Stimulated activated effector memory CD8-positive, alpha-beta T cell treated with anti-CD3 and anti-CD28 coated beads, Interleukin-12 subunit alpha, Interleukin-12 subunit beta, amount 100 ng/mL, for 72 hours (primary cell): Measurements from ENCODE around the gene C15orf39.
"Not testable (repeated sequence)": the region's sequence is repeated elsewhere in the genome, so short reads cannot be mapped to it uniquely, and the experiment has no call there.

Source experiments
- ATAC-seq: fragments of 150-1000 bp; cut with Tn5 transposase; 2 replicates; pipeline ENCODE4 v1.10.0; 2021
- DNase-seq, 2 donors: peaks; one replicate each; pipeline ENCODE4 v3.0.0; 2021 to 2022; ENCODE audit warnings: low spot score in 2 of 2
- H3K27ac Mint-ChIP-seq: one replicate; pipeline ENCODE4 v1.8.0; 2022; ENCODE audit warnings: mild to moderate bottlenecking, mixed read lengths
- H3K36me3 Mint-ChIP-seq: one replicate; pipeline ENCODE4 v1.8.0; 2022; ENCODE audit warnings: mild to moderate bottlenecking, mixed read lengths
- H3K4me1 Mint-ChIP-seq: one replicate; pipeline ENCODE4 v1.8.0; 2022; ENCODE audit warnings: mixed read lengths
- H3K4me3 Mint-ChIP-seq: one replicate; pipeline ENCODE4 v1.8.0; 2022; ENCODE audit warnings: mild to moderate bottlenecking, mixed read lengths
- H3K9me3 Mint-ChIP-seq: one replicate; pipeline ENCODE4 v1.8.0; 2022; ENCODE audit warnings: mixed read lengths

Gene C15orf39

DNA sequence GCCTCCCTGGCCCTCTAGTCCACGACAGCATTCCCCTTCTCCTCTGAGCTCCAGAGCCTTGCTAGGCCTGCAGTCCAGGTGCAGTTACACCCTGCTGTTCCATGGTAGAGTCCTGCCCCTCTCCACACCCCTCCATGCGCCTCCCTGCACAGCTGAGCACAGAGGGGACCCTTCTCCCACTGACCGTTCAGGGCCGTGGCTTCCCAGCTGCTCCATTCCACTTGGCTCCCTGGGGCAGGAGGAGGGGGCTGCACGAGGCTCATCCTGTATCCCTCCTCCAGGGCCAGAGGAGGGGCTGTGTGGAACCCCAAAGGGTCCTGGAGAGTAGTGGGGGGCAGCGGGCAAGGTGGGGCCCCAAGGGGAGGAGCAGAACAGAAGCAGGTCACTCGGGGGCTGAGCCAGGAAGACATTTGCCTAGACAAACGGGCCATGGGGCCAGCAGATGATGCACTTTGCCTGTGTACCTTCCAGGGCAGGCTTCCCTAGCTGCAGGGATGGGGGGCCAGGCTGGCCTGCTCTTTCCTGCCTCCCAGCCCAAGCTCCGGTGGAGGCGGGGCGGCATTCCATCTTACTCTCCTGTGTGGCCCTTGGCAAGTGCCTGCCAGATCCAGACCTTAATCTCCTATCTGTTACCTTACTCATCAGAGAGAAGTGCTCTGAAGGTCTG is 35.8 kb downstream of the C15orf39 start:
- no peak overlapping the region for H3K4me3 Mint-ChIP-seq
- no peak overlapping the region for H3K27ac Mint-ChIP-seq
- no peak for DNase-seq
- no peak for ATAC-seq
- no peaks in the 10 kb centered on the region for H3K9me3 Mint-ChIP-seq
- no peaks in the 10 kb centered on the region for H3K4me1 Mint-ChIP-seq
- no peaks in the 10 kb centered on the region for H3K36me3 Mint-ChIP-seq

DNA sequence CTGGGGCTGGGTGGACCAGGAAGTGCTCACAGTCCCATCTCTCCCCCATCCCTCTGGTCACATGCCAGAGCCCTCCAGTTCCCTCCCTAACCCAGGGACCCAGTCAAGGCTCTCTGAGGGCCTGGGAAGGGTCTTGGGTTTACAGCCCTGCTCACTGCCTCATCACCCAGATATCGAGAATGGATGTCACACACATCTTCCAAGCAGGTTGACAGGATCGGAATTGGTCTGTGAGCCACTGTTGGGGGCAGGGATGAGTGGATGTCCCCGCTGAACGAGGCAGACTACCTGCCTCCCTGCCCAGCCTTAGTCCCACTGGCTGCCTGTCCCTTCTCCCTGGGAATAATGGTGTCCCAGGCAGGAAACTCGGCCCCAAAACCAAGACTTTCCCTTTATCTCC is 36.5 kb downstream of the C15orf39 start:
- Mint-ChIP-seq H3K27ac (no peak overlapping the region), H3K4me3 (no peak overlapping the region), H3K4me1 (no peaks in the 10 kb centered on the region), H3K9me3 (no peaks in the 10 kb centered on the region), H3K36me3 (no peaks in the 10 kb centered on the region)
- ATAC-seq (no peak), DNase-seq (no peak)

DNA sequence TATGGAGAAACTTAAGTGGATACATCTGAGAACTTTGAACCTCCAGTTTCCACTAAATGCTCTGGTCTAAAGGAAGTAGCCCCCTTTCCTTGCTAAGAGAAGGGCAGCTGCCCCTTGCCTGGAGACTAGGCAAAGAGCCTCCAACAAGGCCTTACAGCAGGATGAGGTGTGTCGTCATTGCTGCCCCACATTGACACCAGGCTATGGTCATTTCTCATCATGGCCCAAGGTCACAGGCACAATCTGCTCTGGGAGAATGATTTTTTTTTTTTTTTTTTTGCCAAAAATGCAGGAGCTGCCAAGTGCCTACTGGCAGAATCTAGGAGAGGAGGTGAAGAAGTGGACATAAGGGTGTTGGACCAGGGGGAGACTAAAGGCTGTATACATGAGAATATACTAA is 44.1 kb downstream of the C15orf39 start:
- H3K36me3 Mint-ChIP-seq, DNase-seq, H3K4me3 Mint-ChIP-seq, ATAC-seq, H3K9me3 Mint-ChIP-seq, H3K4me1 Mint-ChIP-seq, H3K27ac Mint-ChIP-seq: not testable (repeated sequence)

DNA sequence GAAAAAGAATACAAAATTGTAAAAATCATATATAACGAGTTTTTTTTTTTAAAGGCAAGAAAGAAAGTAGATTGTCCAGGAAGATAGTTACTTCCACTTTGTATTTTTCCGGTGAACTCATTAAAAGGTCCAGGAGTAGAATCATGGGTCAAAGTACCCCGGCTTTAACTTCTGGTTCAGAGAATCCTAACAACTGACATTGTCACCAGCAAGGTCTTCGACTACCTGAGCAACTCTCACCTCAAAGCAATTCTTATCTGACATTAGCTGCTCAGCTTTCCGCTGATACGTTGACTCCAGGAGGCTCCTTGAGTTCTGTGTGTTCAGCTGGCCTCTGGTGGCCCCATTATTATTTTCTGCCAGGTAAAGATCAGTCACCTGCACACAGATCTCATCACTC is 47.3 kb downstream of the C15orf39 start:
- H3K4me3 Mint-ChIP-seq, H3K27ac Mint-ChIP-seq, H3K9me3 Mint-ChIP-seq, H3K4me1 Mint-ChIP-seq, ATAC-seq, H3K36me3 Mint-ChIP-seq, DNase-seq: not testable (repeated sequence)

DNA sequence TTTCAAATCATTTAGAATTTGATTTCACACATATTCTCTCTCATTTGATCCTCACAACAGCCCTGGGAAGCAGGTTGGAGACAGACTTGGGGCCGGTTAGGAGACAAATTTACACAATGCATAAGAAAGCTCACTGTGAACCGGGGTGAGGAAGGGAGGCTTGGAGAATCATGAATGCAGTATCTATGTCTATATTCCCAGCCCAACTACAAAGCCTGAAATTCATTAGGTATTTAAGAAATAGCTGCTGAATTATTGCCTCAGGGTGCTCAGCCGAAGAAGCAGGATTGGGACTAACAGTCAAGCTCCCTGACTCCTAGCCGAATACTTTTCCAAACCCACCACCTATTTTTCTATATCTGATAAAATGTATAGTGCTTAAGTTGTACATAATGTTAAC is 48.0 kb downstream of the C15orf39 start:
- no peaks in the 10 kb centered on the region for H3K9me3 Mint-ChIP-seq

DNA sequence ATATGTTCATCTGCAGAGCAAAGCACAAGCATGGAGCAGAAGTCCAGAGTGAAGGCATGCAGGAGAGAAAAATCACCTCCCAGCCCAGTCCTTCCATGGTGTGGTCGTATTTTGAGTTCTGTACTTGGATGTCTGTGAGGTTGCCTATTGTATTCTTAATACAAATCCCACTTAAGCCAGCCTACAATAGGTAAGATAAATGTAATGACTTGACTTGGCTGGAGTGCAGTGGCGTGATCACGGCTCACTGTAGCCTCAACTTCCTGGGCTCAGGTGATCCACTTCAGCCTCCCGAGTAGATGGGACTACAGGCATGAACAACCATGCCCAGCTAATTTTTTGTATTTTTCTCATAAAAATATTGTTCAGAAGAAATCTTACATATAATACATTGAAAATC is 49.7 kb downstream of the C15orf39 start:
- not testable (repeated sequence) for H3K4me1 Mint-ChIP-seq, H3K27ac Mint-ChIP-seq, H3K9me3 Mint-ChIP-seq, DNase-seq, ATAC-seq, H3K4me3 Mint-ChIP-seq, H3K36me3 Mint-ChIP-seq

More for the DNA sequence above, 48.0 kb downstream of the C15orf39 start:
- Mint-ChIP-seq H3K4me3 (no peak overlapping the region), H3K27ac (no peak overlapping the region), H3K4me1 (no peaks in the 10 kb centered on the region), H3K36me3 (no peaks in the 10 kb centered on the region)
- no peak for DNase-seq
- ATAC-seq, result no peak

DNA sequence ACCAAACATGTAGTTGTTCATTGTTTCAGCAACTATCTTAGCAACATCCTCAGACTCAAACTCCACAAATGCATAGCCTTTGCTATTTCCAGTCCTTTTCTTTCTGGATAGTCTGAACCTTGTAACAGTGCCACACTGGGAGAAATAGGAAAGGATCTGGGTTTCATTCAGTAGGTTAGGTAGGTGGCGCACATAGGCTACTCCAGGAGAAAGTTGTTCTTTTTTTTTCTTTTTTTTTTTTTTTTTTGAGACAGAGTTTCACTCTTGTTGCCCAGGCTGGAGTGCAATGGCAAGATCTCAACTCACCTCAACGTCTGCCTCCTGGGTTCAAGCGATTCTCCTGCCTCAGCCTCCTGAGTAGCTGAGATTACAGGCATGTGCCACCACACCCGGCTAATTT is 50.6 kb downstream of the C15orf39 start:
- not testable (repeated sequence) for H3K4me3 Mint-ChIP-seq, H3K9me3 Mint-ChIP-seq, H3K4me1 Mint-ChIP-seq, H3K36me3 Mint-ChIP-seq, H3K27ac Mint-ChIP-seq, DNase-seq, ATAC-seq

DNA sequence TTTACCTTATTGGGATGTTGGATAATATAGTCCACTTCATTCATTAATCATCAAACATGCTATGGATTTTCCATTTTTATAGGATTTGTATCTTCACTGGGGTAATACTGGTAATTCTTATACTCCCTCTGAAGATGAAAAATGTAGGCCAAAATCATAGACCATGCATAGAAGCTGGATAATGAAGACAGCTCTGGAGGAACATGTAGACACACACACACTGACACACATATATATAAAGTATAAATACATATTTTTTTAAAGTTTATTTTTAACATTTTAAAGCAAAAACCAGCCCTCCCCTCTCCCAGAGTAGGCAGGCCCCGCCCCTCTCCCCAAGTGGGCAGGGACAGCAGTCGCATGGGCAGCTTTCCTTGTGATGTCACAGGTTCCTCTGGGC is 56.4 kb downstream of the C15orf39 start, which contains the start of gene GOLGA6C:
GOLGA6C (plus strand) TSS at position 301 of the 400 bp plus-strand sequence. CDS start 265 bp downstream, outside the sequence.
- not testable (repeated sequence) for DNase-seq, H3K4me3 Mint-ChIP-seq, H3K4me1 Mint-ChIP-seq, ATAC-seq, H3K27ac Mint-ChIP-seq, H3K9me3 Mint-ChIP-seq, H3K36me3 Mint-ChIP-seq

DNA sequence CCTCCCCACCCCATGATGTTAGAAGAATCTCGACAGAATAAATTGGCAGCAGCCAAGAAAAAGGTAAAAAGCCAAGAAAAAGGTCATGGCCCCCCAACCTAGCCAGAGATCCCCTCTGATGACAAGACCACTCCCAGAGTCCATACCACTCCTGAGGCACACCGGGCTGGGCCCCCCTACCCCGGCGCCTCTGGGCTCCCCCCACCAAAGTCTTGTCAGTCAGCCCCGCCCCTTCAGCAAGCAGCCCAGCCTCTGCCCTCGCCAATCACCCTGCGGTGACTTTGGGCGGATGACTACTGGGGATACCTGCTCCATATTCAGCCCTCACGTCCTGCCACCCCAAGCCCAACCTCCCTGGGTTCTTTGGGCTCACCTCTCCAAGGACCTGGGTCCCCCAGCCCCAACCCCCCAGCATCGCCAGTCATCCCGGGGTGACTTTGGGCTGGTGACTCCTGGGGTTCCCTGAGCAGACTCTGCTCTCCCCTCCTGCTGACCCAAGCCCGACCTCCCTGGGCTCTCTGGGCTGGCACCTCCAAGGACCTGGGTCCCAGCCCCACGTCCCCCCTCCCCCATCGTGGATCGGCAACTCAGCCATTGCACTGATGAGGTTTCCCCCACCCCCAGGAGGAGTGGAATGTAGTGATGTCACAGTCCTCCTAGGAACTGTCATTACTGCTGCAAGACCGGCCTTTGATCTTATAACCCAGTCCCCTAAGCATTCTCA is 57.1 kb downstream of the C15orf39 start:
- not testable (repeated sequence) for H3K4me1 Mint-ChIP-seq, H3K27ac Mint-ChIP-seq, H3K4me3 Mint-ChIP-seq, ATAC-seq, H3K9me3 Mint-ChIP-seq, H3K36me3 Mint-ChIP-seq
- peak in 1 of 2 donors; percentile 10 for DNase-seq

DNA sequence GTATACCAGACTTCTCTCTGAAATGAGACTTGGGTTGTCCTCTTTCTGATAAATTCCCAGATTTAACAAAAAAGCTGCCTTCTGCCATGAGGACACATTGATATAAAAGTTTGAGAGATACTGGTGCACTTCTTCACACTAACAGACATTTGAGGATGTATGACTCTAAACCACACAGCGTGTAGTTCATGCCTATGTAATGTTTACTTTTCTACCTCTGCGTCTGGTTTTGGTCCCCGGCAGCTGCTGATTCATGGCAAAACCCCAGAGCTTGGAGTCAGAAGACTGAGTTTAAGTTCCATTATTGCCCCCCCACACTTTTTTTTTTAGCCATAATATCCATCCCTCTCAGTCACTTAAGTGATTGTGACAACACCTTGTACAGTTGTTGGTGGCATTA is 58.2 kb downstream of the C15orf39 start:
- not testable (repeated sequence) for H3K4me3 Mint-ChIP-seq, H3K4me1 Mint-ChIP-seq, H3K9me3 Mint-ChIP-seq, ATAC-seq, H3K36me3 Mint-ChIP-seq, H3K27ac Mint-ChIP-seq, DNase-seq
